Keratinocyte (primary cell): ENCODE measurements around the gene NUP205.

ENCODE experiments used
- EZH2 ChIP-seq: IDR thresholded peaks from one replicate; pipeline ENCODE4 v1.6.1; 2012; ENCODE audit warnings: inconsistent platforms, mild to moderate bottlenecking, low read length, moderate library complexity
- TF ChIP-seq, protein P1 (sequence below), 3 experiments: IDR thresholded peaks in 1 of 3; conservative IDR thresholded peaks in 1 of 3; optimal IDR thresholded peaks in 1 of 3; 2 replicates in 2 of 3; 3 replicates in 1 of 3; pipeline versions ENCODE3 to v1.5.1; 2011; ENCODE audit warnings: low read length in 3 of 3, mild to moderate bottlenecking in 3 of 3, moderate library complexity in 2 of 3, control low read depth in 1 of 3, inconsistent platforms in 1 of 3; ENCODE audit not compliant: insufficient read depth in 2 of 3; ENCODE audit errors: extremely low read depth in 1 of 3

DNA sequence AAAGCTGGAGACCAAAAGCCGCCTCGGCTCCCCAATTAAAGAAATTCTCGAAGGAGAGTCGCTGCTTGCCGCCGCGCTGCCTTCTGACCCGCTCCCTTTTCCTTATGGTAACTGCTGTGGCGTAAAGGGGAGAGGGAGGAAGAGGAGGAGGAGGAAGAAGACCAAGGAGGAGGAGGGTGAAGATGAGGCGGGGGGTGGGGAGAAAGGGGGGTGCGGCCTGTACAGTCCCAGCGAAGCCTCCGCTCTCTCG lies 48.2 kb upstream of the NUP205 start:
- TF ChIP-seq, protein P1, sequence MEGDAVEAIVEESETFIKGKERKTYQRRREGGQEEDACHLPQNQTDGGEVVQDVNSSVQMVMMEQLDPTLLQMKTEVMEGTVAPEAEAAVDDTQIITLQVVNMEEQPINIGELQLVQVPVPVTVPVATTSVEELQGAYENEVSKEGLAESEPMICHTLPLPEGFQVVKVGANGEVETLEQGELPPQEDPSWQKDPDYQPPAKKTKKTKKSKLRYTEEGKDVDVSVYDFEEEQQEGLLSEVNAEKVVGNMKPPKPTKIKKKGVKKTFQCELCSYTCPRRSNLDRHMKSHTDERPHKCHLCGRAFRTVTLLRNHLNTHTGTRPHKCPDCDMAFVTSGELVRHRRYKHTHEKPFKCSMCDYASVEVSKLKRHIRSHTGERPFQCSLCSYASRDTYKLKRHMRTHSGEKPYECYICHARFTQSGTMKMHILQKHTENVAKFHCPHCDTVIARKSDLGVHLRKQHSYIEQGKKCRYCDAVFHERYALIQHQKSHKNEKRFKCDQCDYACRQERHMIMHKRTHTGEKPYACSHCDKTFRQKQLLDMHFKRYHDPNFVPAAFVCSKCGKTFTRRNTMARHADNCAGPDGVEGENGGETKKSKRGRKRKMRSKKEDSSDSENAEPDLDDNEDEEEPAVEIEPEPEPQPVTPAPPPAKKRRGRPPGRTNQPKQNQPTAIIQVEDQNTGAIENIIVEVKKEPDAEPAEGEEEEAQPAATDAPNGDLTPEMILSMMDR (optimal IDR thresholded peaks at IDR 0.05 in 1 of 3, IDR thresholded peaks at IDR 0.05 in 1 of 3, conservative IDR thresholded peaks at IDR 0.05 in 1 of 3; ENCODE audit: extremely low read depth in 1 of 3, insufficient read depth in 2 of 3, low read length in 3 of 3): no peak
- TF ChIP-seq EZH2: no peak
